ENCODE results near the gene HAGHL.

- TF ChIP-seq GATA3 (IDR thresholded peaks at IDR 0.05; ENCODE audit: low read depth, low read length): no peak
- TF ChIP-seq GATA2 (IDR thresholded peaks at IDR 0.05; ENCODE audit: low read depth, low read length): no peak
These were observed 41.5 kb downstream of the HAGHL start for GRCh38 chr16:768428-768827.
